ENCODE results near the gene LRRC4C.

LRRC4C gene

DNA sequence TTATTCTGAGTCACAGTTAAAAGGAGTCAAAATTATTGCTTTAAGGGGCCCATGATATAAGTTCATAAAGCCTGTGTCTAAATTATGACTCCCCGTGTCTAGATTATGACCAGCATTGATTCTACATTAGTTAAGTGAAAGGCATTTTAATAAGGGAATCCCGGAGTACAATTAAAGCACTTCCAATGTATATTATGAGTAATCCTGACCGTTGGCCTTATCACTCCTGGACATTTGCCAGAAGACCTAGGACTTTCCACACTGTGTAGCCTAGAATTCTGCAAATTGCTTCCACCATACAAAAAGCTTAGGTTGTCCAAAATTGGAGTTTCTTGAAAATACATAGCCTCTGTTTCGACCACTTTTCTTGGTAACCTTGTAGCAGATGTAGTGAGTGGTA, 1292.6 kb downstream of the LRRC4C start:
- H3K4me1 ChIP-seq (ENCODE audit: control insufficient read depth, insufficient read depth, low read depth, low read length), result no peaks in the 10 kb centered on the region
- no peak overlapping the region for H3K14ac ChIP-seq (ENCODE audit: low read length in 2 of 2)
- no peak overlapping the region for H2AK5ac ChIP-seq (ENCODE audit: low read length, severe bottlenecking)
- no peak overlapping the region for H3K9ac ChIP-seq (ENCODE audit: low read length)
- no peak overlapping the region for H2BK15ac ChIP-seq (ENCODE audit: low read depth, poor library complexity, severe bottlenecking)
- H2AFZ ChIP-seq (ENCODE audit: low read depth, low read length), result no peak overlapping the region
- H3K18ac ChIP-seq (ENCODE audit: low read depth in 1 of 2, low read length in 2 of 2), result no peak overlapping the region
- no peak overlapping the region for H3K4me2 ChIP-seq (ENCODE audit: low read length, poor library complexity, severe bottlenecking)
- 57% methylated on average over 4 of the region's 4 CpGs for WGBS
- no peak overlapping the region for H2BK12ac ChIP-seq (ENCODE audit: low read length in 2 of 2)
- no peak overlapping the region for H3K23ac ChIP-seq (ENCODE audit: low read length in 2 of 2)
- no peak overlapping the region for H2BK5ac ChIP-seq (ENCODE audit: low read depth, low read length, poor library complexity, severe bottlenecking)
- no peak overlapping the region for H2BK120ac ChIP-seq (ENCODE audit: low read depth, low read length)
- H3K4ac ChIP-seq (ENCODE audit: low read depth in 1 of 2, low read length in 2 of 2), result no peak overlapping the region
- no peak overlapping the region for H4K91ac ChIP-seq (ENCODE audit: low read length)
- H3K36me3 ChIP-seq (ENCODE audit: control insufficient read depth in 1 of 2, insufficient read depth in 2 of 2, low read depth in 1 of 2, low read length in 2 of 2), result no peaks in the 10 kb centered on the region
- no peaks in the 10 kb centered on the region for H3K27me3 ChIP-seq (ENCODE audit: control insufficient read depth in 1 of 2, insufficient read depth in 1 of 2, low read length in 2 of 2)
- H3K27ac ChIP-seq (ENCODE audit: low read length, poor library complexity, severe bottlenecking), result no peak overlapping the region
- peaks cover 6% of the 10 kb centered on the region for H3K9me3 ChIP-seq (ENCODE audit: control insufficient read depth, low read length)
- DNase-seq, result peak; percentile 41
- H3K4me3 ChIP-seq (ENCODE audit: insufficient read depth in 1 of 2, low read depth in 1 of 2, low read length in 2 of 2), result no peak overlapping the region
- H4K8ac ChIP-seq (ENCODE audit: low read length), result no peak overlapping the region
- H3K79me1 ChIP-seq (replicated peaks; ENCODE audit: low read length, poor library complexity, severe bottlenecking), result no peaks in the 10 kb centered on the region

DNA sequence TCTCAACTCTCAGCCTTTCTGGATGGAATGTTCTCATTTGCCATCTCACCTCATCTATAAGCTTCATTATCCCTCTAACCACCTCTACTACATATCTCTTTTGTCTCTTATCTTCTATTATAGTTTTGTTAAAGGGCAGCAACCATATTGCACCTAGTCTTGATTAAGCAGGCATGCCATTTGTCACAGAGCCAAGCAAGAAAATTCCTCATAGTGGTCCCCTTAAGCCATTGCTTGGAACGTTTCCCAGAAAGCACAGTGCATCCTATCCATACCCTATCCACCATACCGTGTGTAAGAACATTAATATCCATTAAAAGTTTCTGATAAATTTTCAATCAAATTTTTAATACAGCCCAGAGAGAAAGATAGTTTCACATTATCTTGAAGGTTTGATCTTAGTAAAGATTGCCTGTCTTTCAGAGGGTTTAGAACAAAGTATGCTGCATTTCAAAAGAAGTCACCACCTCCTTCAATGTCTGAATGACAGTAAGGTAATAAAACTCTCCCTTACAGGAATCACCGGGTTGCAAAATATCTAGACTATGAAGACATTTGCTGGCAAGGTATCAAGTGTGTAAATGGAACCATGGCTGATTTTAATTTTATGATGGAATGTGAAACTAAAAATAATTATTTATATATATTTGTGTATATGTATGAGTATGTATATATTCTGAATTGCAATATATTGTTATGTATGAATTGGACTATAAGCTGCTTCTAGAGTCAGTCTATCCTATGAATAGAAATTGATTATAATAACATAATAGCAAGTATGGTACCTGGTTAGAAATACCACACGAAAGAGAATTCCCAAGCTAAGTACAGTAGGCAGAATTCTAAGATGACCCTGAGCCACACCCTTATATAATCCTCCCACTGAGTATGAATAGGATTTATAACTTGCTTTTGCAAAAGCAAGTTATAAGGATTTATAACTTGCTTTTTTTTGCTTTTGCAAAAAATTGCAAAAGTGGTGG, 1296.3 kb downstream of the LRRC4C start:
- Histone ChIP-seq H3K9ac (ENCODE audit: low read length) (no peak overlapping the region), H3K18ac (ENCODE audit: low read depth in 1 of 2, low read length in 2 of 2) (no peak overlapping the region), H3K4ac (ENCODE audit: low read depth in 1 of 2, low read length in 2 of 2) (no peak overlapping the region), H4K8ac (ENCODE audit: low read length) (no peak overlapping the region), H2AK5ac (ENCODE audit: low read length, severe bottlenecking) (no peak overlapping the region), H3K36me3 (ENCODE audit: control insufficient read depth in 1 of 2, insufficient read depth in 2 of 2, low read depth in 1 of 2, low read length in 2 of 2) (no peaks in the 10 kb centered on the region), H2BK15ac (ENCODE audit: low read depth, poor library complexity, severe bottlenecking) (no peak overlapping the region), H4K91ac (ENCODE audit: low read length) (no peak overlapping the region), H3K23ac (ENCODE audit: low read length in 2 of 2) (no peak overlapping the region), H3K27ac (ENCODE audit: low read length, poor library complexity, severe bottlenecking) (no peak overlapping the region), H3K27me3 (ENCODE audit: control insufficient read depth in 1 of 2, insufficient read depth in 1 of 2, low read length in 2 of 2) (no peaks in the 10 kb centered on the region), H2BK12ac (ENCODE audit: low read length in 2 of 2) (no peak overlapping the region), H2AFZ (ENCODE audit: low read depth, low read length) (no peak overlapping the region), H2BK5ac (ENCODE audit: low read depth, low read length, poor library complexity, severe bottlenecking) (no peak overlapping the region), H3K14ac (ENCODE audit: low read length in 2 of 2) (no peak overlapping the region), H3K79me1 (replicated peaks; ENCODE audit: low read length, poor library complexity, severe bottlenecking) (no peaks in the 10 kb centered on the region), H2BK120ac (ENCODE audit: low read depth, low read length) (no peak overlapping the region), H3K9me3 (ENCODE audit: control insufficient read depth, low read length) (peaks cover 6% of the 10 kb centered on the region), H3K4me1 (ENCODE audit: control insufficient read depth, insufficient read depth, low read depth, low read length) (no peaks in the 10 kb centered on the region), H3K4me2 (ENCODE audit: low read length, poor library complexity, severe bottlenecking) (no peak overlapping the region), H3K4me3 (ENCODE audit: insufficient read depth in 1 of 2, low read depth in 1 of 2, low read length in 2 of 2) (no peak overlapping the region)
- no CpG with 5 or more reads among the region's 4 CpGs for WGBS
- no peak for DNase-seq

DNA sequence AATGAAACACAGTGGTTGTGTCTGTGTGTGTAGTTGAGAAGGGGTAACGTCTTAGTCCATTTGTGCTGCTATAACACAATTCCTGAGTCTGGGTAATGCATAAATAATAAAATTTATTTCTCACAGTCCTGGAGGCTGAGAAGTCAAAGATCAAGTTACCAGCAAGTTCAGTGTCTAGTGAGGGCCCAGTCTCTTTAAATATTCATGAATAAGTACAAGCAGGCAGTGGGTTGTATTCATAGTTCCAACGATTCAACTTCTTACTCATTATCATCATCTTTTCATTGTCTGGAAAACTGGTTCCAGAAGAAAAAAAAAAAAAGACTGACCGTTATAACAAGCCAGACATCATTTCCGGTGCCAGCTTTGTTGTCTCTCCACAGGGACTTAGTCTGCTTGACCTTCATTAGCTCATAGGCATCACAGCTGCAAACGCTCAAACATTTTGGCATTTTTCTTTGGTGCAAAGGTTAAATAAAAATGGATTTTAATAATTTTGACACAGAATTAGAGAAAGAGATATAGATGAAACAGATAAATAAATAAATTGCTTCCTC, 1297.5 kb downstream of the LRRC4C start:
- DNase-seq, result no peak
- H3K4me2 ChIP-seq (ENCODE audit: low read length, poor library complexity, severe bottlenecking), result no peak overlapping the region

DNA sequence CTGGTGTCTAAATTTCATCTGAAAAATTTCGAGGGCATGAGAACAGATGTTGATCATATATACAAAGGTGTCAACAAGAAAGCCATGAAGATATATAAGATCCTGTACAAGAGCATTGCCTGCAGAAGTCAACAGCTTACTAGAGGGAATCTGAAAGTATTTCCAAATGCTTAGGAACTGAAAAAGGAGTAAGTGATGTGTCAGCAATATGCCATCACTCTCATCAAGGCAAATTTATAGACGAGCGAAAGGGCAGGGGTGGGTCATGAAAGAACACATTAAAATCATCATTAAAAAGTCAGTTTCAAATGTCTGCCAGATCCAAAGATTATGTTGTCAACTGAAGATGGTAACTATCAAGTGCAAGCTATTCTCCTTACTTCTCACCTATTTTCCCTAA, 1299.0 kb downstream of the LRRC4C start:
- no peak overlapping the region for H3K4me3 ChIP-seq (ENCODE audit: insufficient read depth in 1 of 2, low read depth in 1 of 2, low read length in 2 of 2)
- H4K91ac ChIP-seq (ENCODE audit: low read length), result no peak overlapping the region
- H4K8ac ChIP-seq (ENCODE audit: low read length), result no peak overlapping the region
- no peaks in the 10 kb centered on the region for H3K36me3 ChIP-seq (ENCODE audit: control insufficient read depth in 1 of 2, insufficient read depth in 2 of 2, low read depth in 1 of 2, low read length in 2 of 2)
- H3K27ac ChIP-seq (ENCODE audit: low read length, poor library complexity, severe bottlenecking), result no peak overlapping the region
- no peak overlapping the region for H2AFZ ChIP-seq (ENCODE audit: low read depth, low read length)
- H3K23ac ChIP-seq (ENCODE audit: low read length in 2 of 2), result no peak overlapping the region
- H2BK5ac ChIP-seq (ENCODE audit: low read depth, low read length, poor library complexity, severe bottlenecking), result no peak overlapping the region
- no peak overlapping the region for H2BK15ac ChIP-seq (ENCODE audit: low read depth, poor library complexity, severe bottlenecking)
- no peak overlapping the region for H3K9ac ChIP-seq (ENCODE audit: low read length)
- H3K4ac ChIP-seq (ENCODE audit: low read depth in 1 of 2, low read length in 2 of 2), result no peak overlapping the region
- H3K18ac ChIP-seq (ENCODE audit: low read depth in 1 of 2, low read length in 2 of 2), result no peak overlapping the region
- no peaks in the 10 kb centered on the region for H3K4me1 ChIP-seq (ENCODE audit: control insufficient read depth, insufficient read depth, low read depth, low read length)
- no peak overlapping the region for H3K14ac ChIP-seq (ENCODE audit: low read length in 2 of 2)
- no peaks in the 10 kb centered on the region for H3K79me1 ChIP-seq (replicated peaks; ENCODE audit: low read length, poor library complexity, severe bottlenecking)
- WGBS, result 43% methylated on average over 1 of the region's 3 CpGs
- no peak overlapping the region for H3K4me2 ChIP-seq (ENCODE audit: low read length, poor library complexity, severe bottlenecking)
- no peaks in the 10 kb centered on the region for H3K27me3 ChIP-seq (ENCODE audit: control insufficient read depth in 1 of 2, insufficient read depth in 1 of 2, low read length in 2 of 2)
- H2BK12ac ChIP-seq (ENCODE audit: low read length in 2 of 2), result no peak overlapping the region
- no peak overlapping the region for H2BK120ac ChIP-seq (ENCODE audit: low read depth, low read length)
- H3K9me3 ChIP-seq (ENCODE audit: control insufficient read depth, low read length), result no peaks in the 10 kb centered on the region
- DNase-seq, result no peak
- no peak overlapping the region for H2AK5ac ChIP-seq (ENCODE audit: low read length, severe bottlenecking)

More for the DNA sequence above, 1297.5 kb downstream of the LRRC4C start:
- H2AK5ac ChIP-seq (ENCODE audit: low read length, severe bottlenecking), result no peak overlapping the region
- H3K9me3 ChIP-seq (ENCODE audit: control insufficient read depth, low read length), result peaks cover 6% of the 10 kb centered on the region
- H3K79me1 ChIP-seq (replicated peaks; ENCODE audit: low read length, poor library complexity, severe bottlenecking), result no peaks in the 10 kb centered on the region
- H4K91ac ChIP-seq (ENCODE audit: low read length), result no peak overlapping the region
- no peak overlapping the region for H2BK120ac ChIP-seq (ENCODE audit: low read depth, low read length)
- H3K18ac ChIP-seq (ENCODE audit: low read depth in 1 of 2, low read length in 2 of 2), result no peak overlapping the region
- H2BK12ac ChIP-seq (ENCODE audit: low read length in 2 of 2), result no peak overlapping the region
- H3K4me3 ChIP-seq (ENCODE audit: insufficient read depth in 1 of 2, low read depth in 1 of 2, low read length in 2 of 2), result no peak overlapping the region
- no peaks in the 10 kb centered on the region for H3K36me3 ChIP-seq (ENCODE audit: control insufficient read depth in 1 of 2, insufficient read depth in 2 of 2, low read depth in 1 of 2, low read length in 2 of 2)
- H3K4ac ChIP-seq (ENCODE audit: low read depth in 1 of 2, low read length in 2 of 2), result no peak overlapping the region
- H3K23ac ChIP-seq (ENCODE audit: low read length in 2 of 2), result no peak overlapping the region
- H2AFZ ChIP-seq (ENCODE audit: low read depth, low read length), result no peak overlapping the region
- no peaks in the 10 kb centered on the region for H3K4me1 ChIP-seq (ENCODE audit: control insufficient read depth, insufficient read depth, low read depth, low read length)
- 83% methylated on average over 3 of the region's 5 CpGs for WGBS
- H3K14ac ChIP-seq (ENCODE audit: low read length in 2 of 2), result no peak overlapping the region
- H3K27me3 ChIP-seq (ENCODE audit: control insufficient read depth in 1 of 2, insufficient read depth in 1 of 2, low read length in 2 of 2), result no peaks in the 10 kb centered on the region
- H2BK15ac ChIP-seq (ENCODE audit: low read depth, poor library complexity, severe bottlenecking), result no peak overlapping the region
- no peak overlapping the region for H3K9ac ChIP-seq (ENCODE audit: low read length)
- H2BK5ac ChIP-seq (ENCODE audit: low read depth, low read length, poor library complexity, severe bottlenecking), result no peak overlapping the region
- no peak overlapping the region for H4K8ac ChIP-seq (ENCODE audit: low read length)
- no peak overlapping the region for H3K27ac ChIP-seq (ENCODE audit: low read length, poor library complexity, severe bottlenecking)

All from mesenchymal stem cell (in vitro differentiated cells and primary cell).